NCI-H524 treated with DMSO at 0.1 percent for 48 hours (cell line): ENCODE measurements around the gene SYNCRIP.
A peak's percentile ranks its signal among the peaks of the same experiment; 100 is the strongest.
"Not testable (repeated sequence)": the region's sequence is repeated elsewhere in the genome, so short reads cannot be mapped to it uniquely, and the experiment has no call there.

Experiments used
- DNase-seq: peaks from one replicate; lab custom pipeline; 2025; lab: John Stamatoyannopoulos, UW

SYNCRIP gene

GRCh38 chr6:85594197-85594930, 48.3 kb downstream of the SYNCRIP start:
- peak; percentile 23 for DNase-seq

GRCh38 chr6:85593438-85594196, 49.1 kb downstream of the SYNCRIP start, which contains the start of gene SNX14:
SNX14 (minus strand) TSS chr6:85593858; CDS start chr6:85593718, 140 bp downstream.
- peak; percentile 65 for DNase-seq

DNA sequence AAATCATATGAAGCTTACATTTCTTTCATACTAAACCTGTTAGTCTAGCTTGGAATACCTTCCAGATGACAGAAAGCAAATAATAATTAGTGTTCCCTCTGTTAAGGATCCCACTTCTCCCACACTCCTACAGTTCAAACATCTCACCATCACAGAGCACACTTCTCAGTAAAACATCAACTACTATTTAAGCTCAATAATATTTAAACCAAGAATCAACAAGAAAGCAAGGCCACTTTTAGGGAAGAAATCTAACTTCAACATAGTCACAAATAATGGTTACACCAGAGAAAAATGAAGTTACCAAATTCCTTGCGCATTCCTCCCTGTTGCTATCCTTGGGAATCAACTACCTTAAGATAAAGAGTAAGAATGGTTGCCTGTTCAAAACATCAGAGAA, 50.7 kb downstream of the SYNCRIP start:
- DNase-seq: no peak

DNA sequence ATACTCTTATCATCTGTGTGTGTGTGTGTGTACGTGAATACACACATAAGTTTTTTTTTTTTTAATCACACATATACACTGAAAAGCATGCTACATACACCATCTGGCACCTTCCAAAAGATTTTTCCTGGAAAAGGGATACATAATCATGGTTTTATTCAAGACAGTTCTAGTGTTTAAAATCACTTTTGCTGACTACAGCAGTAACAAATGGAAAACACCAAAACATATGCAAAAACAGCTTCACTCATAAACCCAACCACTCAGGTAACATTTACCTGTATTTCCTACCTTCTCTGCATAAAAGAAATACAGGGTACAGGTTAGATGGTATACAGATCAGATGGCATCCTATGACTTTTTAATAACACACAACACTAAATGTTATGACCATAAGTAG, 51.5 kb downstream of the SYNCRIP start:
- no peak for DNase-seq

GRCh38 chr6:85585741-85586140, 56.9 kb downstream of the SYNCRIP start:
- DNase-seq: no peak

GRCh38 chr6:85582832-85583231, 59.9 kb downstream of the SYNCRIP start:
- not testable (repeated sequence) for DNase-seq

GRCh38 chr6:85581572-85581971, 61.1 kb downstream of the SYNCRIP start:
- DNase-seq: no peak

DNA sequence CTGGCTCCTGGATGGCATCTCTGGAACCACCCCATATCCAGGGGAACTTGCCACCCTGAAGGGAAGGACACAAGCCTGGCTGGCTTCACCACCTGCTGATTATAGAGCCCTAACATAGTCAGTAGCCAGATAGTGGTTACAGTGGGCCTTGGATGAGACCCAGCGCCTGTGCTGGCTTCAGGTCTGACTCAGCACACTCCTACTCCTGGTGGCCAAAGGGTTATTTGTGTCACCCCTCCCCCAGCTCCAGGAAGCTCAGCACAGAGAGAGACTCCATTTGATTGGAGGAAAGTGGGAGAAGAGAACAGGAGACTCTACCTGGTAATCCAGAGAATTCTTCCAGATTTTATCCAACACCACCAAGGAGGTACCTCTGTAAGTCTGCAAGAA, 61.8 kb downstream of the SYNCRIP start:
- DNase-seq: no peak

DNA sequence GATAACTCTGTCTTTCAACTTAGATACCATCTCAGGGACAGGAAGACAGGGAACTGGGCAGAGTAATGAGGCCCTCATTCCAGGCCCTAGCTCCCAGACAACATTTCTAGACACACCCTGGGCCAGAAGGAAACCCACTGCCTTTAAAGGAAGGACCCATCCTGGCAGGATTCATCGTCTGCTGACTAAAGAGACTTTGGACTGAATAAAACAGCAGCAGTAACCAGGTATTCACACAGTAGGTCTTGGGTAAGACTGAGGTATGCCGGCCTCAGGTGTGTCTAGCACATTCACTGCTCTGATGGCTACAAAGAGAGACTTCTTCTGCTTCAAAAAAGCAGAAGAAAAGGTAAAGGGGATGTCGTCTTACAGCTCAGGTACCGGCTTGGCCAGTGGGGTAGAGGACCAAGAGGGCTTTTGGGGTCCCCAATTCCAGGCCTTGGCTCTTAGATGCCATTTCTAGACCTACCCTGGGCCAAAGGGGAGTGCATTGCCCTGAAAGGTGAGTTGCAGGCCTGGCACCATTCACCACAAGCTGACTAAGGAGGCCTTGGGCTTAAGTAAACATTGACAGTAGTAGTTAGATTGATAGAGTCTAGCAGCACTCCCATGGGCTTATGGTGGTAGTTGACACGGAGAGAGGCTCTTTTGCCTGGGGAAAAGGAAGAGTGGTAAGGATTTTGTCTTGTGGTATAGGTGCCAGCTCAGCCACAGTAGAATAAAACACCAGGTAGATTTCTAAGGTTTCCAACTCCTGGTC, 62.4 kb downstream of the SYNCRIP start:
- no peak for DNase-seq

- DNase-seq: no peak
These were observed 63.1 kb downstream of the SYNCRIP start for GRCh38 chr6:85579581-85579980.

DNA sequence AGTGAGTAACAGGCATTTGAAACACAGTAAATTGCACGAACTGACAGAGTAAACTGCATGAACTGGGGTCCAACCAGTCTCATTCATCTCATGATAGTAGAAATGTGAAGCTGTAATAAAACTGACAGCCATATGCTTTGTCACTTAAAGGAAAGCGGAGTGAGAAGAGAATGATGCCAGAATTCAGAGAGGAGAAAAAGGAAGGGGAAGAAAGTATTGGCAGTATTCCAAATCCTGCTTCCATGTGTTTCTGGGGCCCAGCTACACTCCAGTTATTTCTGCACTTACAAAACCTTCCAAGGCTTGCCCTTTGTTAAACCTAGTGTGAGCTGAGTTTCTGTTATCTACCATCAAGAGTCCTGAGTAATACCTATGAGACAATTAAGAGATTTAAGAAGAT, 66.2 kb downstream of the SYNCRIP start:
- no peak for DNase-seq

DNA sequence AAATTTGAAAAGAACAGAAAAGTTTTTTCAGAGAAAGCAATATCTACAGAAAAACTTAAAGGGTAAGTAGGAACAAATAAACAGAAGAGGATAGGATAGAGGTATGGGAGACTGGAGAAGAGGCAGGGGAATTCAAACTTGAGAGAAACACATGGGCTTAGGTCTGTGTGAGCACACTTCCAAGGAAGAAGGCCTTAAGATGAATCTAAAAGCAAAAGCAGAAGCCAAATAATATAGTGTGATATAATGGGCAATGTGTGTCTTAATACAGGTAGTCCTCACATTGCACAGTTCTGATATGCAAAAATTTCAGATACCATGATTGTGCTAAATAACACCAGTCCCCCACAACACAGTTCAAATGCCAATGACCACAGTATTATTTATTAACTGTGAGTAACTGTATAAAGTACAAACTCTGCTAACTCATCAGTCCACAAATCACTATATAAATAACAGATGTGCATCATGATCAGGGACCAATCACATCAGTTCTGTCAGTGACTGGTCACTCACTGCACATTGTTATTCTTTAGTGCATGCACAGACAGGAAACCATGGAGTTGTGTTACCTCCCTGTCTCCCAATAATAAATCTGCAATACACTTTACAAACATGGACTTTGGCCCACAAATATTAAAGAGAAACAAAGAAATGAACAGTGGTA, 67.6 kb downstream of the SYNCRIP start:
- DNase-seq: no peak

DNA sequence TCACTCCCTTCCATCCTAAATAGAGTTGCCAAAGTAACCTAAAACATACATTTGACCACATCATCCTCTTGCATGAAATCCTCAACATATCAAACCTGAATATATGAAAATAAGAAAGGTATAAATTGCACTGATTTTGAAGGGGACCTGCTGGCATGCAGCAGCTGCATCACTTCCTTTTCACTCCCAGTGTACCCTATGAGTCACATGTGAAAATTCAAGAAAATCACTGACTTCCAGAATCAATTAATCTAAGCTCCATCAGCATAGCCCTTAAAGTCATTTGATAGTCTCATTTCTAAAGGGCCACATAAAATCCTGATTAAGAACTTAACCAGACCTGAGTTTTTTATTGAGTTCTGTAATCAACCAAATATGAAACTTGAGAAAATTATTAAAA, 73.4 kb downstream of the SYNCRIP start:
- no peak for DNase-seq

DNA sequence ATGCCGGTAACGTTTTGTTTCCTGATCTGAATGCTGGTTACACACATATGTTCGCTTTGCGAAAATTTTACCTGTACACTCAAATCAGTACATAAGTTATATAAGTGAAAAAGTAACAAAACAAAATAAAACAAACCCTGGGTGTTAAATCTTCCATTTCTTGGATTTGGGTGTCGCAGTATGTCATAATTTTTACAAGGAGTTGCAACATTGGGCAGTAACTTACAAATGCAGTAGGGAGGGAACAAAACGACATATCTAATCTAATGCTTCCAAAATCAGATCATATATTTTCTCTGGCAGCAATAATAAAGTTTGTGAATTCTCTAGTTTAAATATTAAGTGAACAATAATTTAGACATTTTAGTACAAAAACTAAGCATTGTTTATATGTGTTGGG, 74.3 kb downstream of the SYNCRIP start:
- no peak for DNase-seq

- no peak for DNase-seq
These were observed 77.0 kb downstream of the SYNCRIP start for GRCh38 chr6:85565736-85566135.

GRCh38 chr6:85564223-85564622, 78.5 kb downstream of the SYNCRIP start:
- DNase-seq: not testable (repeated sequence)
